ENCODE data around the gene YIPF2.

DNA sequence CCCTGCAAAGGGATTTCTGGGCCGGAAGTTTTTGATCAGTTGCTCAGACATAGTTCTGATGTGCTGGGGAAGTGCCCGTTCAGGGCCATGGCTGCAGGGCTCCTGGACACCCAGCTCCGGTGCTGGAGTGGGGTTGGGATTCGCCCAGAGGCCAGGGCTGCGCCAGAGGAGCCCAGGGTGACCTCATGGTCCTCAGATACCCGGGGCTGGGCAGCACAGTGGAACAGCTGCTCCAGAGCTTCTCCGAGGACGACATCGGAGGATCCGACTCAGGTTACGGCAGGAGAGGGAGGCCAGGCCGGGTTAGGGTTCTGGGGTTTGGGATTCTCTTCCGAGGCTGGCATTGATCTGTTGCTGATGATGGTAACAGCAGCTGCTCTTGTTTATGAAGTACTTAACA, 36.2 kb downstream of the YIPF2 start:
- TF ChIP-seq CTCF (IDR thresholded peaks at IDR 0.05; ENCODE audit: low read depth, low read length): no peak
- TF ChIP-seq EZH2phosphoT487 (IDR thresholded peaks at IDR 0.05; ENCODE audit: low read depth): no peak

Measured in OCI-LY3 (cell line).